Thymus (tissue), 11 donors: ENCODE results near the gene IFI27L2. TPM values are rescaled to one million over a fixed set of nuclear protein-coding genes. Genes with fewer than 3 reads are reported as not detected.

Experiments
- DNase-seq, 9 donors: peaks; one replicate each; pipeline ENCODE4 v3.0.0-alpha.2; 2013; ENCODE audit warnings: low spot score in 9 of 9, low read depth in 6 of 9, missing footprints in 1 of 9
- H3K27ac ChIP-seq, 2 donors: one replicate each; pipeline ENCODE4 v1.5.1; 2013; ENCODE audit warnings: control low read depth in 1 of 2, low read depth in 1 of 2, low read length in 1 of 2, mild to moderate bottlenecking in 1 of 2, moderate library complexity in 1 of 2
- H3K27me3 ChIP-seq, 2 donors: one replicate each; pipeline ENCODE4 v1.5.1; 2013; ENCODE audit warnings: low read length in 1 of 2; ENCODE audit not compliant: control insufficient read depth in 2 of 2, insufficient read depth in 1 of 2
- H3K36me3 ChIP-seq, 2 donors: one replicate each; pipeline ENCODE4 v1.5.1; 2013; ENCODE audit warnings: low read length in 1 of 2, mild to moderate bottlenecking in 1 of 2, moderate library complexity in 1 of 2; ENCODE audit not compliant: control insufficient read depth in 2 of 2, insufficient read depth in 2 of 2
- H3K4me1 ChIP-seq, 2 donors: one replicate each; pipeline ENCODE4 v1.5.1; 2013; ENCODE audit warnings: low read length in 2 of 2; ENCODE audit not compliant: control insufficient read depth in 2 of 2, insufficient read depth in 2 of 2
- H3K4me3 ChIP-seq, 2 donors: one replicate each; pipeline ENCODE4 v1.5.1; 2013; ENCODE audit warnings: low read length in 2 of 2, control low read depth in 1 of 2, mild to moderate bottlenecking in 1 of 2
- H3K9me3 ChIP-seq, 2 donors: one replicate each; pipeline ENCODE4 v1.5.1; 2013; ENCODE audit warnings: low read length in 1 of 2, mild to moderate bottlenecking in 1 of 2; ENCODE audit not compliant: control insufficient read depth in 2 of 2, insufficient read depth in 1 of 2
- WGBS: extraction: QIAGEN DNeasy Blood & Tissue Kit; methylation state at CpG from one replicate; pipeline ENCODE4 v1.1.7; 2013; 5-methylcytosine and 5-hydroxymethylcytosine counted together
- polyA plus RNA-seq: library from polyadenylated mRNA; stranded (reverse); fragments of 200-250 nt; gene quantifications from one replicate; pipeline ENCODE4 v1.2.3, GENCODE V29; 2013
- total RNA-seq: library from RNA; stranded (reverse); fragments of 120-200 nt; gene quantifications from one replicate; pipeline ENCODE4 v1.2.4, GENCODE V29; 2013
- donor health status: healthy.

IFI27L2 gene
- total and polyA plus RNA-seq, 2 donors, result 79.1 to 118 TPM

DNA sequence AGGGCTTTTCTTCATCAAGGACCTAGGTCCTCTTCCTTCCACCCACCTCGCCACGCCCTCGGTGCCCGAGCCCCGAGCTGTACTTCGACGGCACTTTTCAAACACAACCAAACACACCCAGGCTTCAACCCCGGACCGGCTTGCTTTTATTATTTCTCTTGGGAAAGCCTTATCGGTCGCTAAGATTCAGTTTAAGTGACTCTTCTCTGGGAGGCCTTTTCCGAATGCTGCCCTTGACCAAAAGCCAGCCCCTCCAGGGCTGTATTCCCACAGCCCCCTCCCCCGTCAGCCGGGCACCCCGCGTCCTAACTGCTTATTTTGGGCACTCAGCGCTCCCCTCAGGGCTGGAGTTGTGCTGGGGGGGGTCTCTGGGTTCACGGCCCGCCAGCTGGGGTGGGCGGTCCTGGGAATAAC lies 44.1 kb upstream of the IFI27L2 start:
- 2% methylated on average over 20 of the region's 20 CpGs for WGBS
- Histone ChIP-seq H3K4me3 (peak overlapping the region; percentile 53 to 78), H3K27me3 (peaks cover 33 to 58% of the 10 kb centered on the region in 2 donors), H3K27ac (peak overlapping the region in 1 of 2 donors; percentile 52), H3K4me1 (peaks cover 4 to 6% of the 10 kb centered on the region in 2 donors), H3K9me3 (no peaks in the 10 kb centered on the region), H3K36me3 (no peaks in the 10 kb centered on the region)
- DNase-seq, result no peak

DNA sequence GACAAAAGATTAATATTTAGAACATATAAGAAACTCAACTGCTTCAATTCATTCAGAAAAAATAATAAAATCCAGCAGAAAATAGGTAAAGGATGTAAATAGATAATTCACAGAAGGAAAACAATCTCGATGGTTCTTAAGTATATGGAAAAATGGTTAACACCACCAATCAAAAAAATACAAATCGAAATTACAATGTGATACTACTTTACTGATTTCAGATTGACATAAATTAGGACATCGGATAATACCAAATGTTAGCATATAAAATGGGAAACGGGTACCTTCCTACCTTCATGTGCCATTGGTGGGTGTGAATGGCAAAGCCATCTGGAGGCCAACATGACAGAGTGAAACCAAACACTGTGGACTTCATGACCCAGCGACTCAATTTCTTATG lies 43.1 kb upstream of the IFI27L2 start:
- Histone ChIP-seq H3K9me3 (no peaks in the 10 kb centered on the region), H3K36me3 (no peaks in the 10 kb centered on the region), H3K27ac (no peak overlapping the region), H3K27me3 (peaks cover 28 to 52% of the 10 kb centered on the region in 2 donors), H3K4me1 (peaks cover 4 to 6% of the 10 kb centered on the region in 2 donors), H3K4me3 (no peak overlapping the region)
- WGBS, result 89% methylated on average over 5 of the region's 5 CpGs
- no peak for DNase-seq

DNA sequence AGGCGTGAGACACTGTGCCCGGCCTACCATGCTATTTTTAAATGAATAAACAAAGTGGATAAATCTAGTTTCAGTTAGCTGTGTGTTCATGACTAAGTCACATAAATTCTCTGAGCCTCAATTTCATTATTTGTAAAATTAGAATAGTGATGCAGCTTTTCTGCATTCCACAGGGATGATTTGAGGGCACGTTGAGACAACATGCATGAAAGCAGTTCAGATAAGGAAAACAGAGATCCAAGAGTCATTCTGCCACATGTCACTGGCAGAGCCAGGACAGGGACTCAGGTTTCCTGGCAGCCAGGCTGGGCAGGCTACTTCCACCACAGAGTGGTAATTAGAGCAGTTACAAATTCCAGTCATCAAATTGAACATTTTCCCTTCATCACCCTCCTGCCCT lies 41.8 kb upstream of the IFI27L2 start:
- WGBS, result 79% methylated on average over 3 of the region's 3 CpGs
- H3K27ac ChIP-seq, result no peak overlapping the region
- H3K27me3 ChIP-seq, result peaks cover 23 to 46% of the 10 kb centered on the region in 2 donors
- DNase-seq, result no peak
- H3K4me1 ChIP-seq, result peaks cover 4 to 6% of the 10 kb centered on the region in 2 donors
- H3K36me3 ChIP-seq, result no peaks in the 10 kb centered on the region
- H3K9me3 ChIP-seq, result no peaks in the 10 kb centered on the region
- H3K4me3 ChIP-seq, result no peak overlapping the region

DNA sequence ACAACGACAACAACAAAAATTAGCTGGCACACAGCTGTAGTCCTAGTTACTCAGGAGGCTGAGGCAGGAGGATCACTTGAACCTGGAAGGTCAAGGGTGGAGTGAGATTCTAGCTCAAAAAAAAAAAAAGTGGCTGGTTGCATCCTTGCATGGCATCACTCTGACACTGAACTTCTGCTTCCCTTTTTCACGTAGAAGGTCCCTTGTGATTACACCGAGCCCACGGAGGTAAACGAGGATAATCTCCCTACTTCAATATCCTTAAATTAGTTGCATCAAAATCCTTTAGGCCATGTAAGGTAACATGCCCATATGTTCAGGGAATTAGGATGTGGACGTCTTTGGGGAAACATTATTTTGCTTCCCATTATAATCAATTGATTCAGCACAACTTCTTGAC lies 40.7 kb upstream of the IFI27L2 start:
- Histone ChIP-seq H3K4me3 (no peak overlapping the region), H3K9me3 (no peaks in the 10 kb centered on the region), H3K27me3 (peaks cover 12 to 43% of the 10 kb centered on the region in 2 donors), H3K27ac (no peak overlapping the region), H3K4me1 (peaks cover 4 to 6% of the 10 kb centered on the region in 2 donors), H3K36me3 (no peaks in the 10 kb centered on the region)
- WGBS, result 61% methylated on average over 6 of the region's 6 CpGs
- DNase-seq, result no peak

DNA sequence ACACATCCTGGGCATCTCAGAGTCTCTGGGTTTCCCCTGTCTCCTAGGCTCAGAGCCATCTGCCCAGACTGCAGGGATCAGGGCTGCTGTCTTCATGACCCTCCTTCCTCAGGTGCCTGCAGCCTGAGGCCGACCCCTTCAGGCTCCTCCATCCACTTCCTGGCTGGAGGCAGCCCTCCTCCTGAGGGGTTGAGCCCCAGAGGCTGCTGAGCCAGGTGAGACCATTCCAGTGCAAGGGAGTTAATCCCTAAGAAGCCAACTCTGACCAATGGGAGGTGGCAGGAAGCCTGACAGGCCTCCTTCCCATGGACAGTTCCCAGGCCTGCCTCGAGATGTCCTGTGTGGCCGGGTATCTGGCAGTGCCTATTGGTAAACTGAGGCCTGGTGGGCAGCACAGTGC lies 36.3 kb upstream of the IFI27L2 start:
- DNase-seq, result no peak
- Histone ChIP-seq H3K9me3 (no peaks in the 10 kb centered on the region), H3K27me3 (peaks cover 0 to 22% of the 10 kb centered on the region in 2 donors), H3K36me3 (no peaks in the 10 kb centered on the region), H3K4me3 (no peak overlapping the region), H3K4me1 (no peaks in the 10 kb centered on the region), H3K27ac (no peak overlapping the region)
- WGBS, result 99% methylated on average over 3 of the region's 3 CpGs

DNA sequence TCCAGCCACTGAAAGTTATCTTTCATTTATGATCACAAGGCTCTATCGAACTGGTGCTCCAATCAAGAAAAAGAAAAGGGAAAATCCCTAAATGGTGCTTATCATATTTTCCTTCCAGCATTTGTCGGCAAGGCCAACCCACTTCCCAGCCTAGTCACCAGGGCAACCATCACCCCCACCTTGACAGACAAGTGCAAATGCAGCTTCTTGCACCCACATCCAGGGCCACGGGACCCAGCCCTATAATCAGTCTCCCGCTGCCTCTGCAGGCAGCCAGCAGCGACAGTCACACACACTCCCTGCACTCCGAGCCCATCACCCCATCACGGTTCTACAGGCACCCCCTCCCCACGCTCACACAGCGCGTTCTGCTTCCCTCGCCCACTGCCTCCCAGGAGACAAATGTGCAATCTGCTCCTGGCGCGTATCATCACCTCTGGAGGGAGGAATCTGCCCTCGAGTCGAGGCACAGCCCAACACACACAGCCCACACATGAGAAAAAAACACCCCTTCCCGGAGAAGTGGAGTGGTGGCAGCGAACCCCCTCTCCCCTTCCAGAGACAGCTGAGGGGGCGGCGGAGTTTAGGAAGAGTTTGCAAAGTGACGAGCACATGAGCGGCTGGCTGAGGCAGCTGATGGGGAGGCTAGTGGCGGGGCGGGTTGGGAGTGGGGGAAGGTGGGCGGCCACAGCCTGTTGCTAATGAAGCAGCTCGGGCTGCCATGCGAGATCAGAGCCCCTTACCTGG lies 35.5 kb upstream of the IFI27L2 start:
- 85% methylated on average over 26 of the region's 26 CpGs for WGBS
- no peaks in the 10 kb centered on the region for H3K4me1 ChIP-seq
- no peak overlapping the region for H3K27ac ChIP-seq
- no peaks in the 10 kb centered on the region for H3K36me3 ChIP-seq
- H3K9me3 ChIP-seq, result no peaks in the 10 kb centered on the region
- peaks cover 0 to 21% of the 10 kb centered on the region in 2 donors for H3K27me3 ChIP-seq
- DNase-seq, result no peak
- no peak overlapping the region for H3K4me3 ChIP-seq

DNA sequence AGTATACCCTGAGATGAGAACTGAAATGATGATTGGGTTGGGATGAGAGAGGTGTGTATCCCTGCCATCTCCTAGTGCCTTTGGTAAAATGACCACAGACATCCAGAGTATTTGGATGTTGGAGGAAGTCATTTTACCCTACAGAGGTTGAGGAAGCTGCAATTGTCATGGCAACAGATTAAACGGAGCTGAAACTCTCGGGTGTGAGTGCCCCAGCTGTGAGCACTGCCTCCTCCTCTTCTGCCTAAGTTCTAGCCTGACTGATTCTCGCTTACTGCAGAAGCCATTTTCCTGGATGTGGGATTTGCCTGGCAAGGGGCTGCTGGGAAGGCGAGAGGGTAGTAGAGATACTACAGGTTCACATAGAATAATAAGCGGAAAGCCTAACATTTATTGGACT lies 34.4 kb upstream of the IFI27L2 start:
- no peak for DNase-seq
- Histone ChIP-seq H3K4me3 (no peak overlapping the region), H3K36me3 (no peaks in the 10 kb centered on the region), H3K27ac (no peak overlapping the region), H3K27me3 (peaks cover 0 to 21% of the 10 kb centered on the region in 2 donors), H3K4me1 (no peaks in the 10 kb centered on the region), H3K9me3 (no peaks in the 10 kb centered on the region)
- WGBS, result 61% methylated on average over 5 of the region's 5 CpGs

DNA sequence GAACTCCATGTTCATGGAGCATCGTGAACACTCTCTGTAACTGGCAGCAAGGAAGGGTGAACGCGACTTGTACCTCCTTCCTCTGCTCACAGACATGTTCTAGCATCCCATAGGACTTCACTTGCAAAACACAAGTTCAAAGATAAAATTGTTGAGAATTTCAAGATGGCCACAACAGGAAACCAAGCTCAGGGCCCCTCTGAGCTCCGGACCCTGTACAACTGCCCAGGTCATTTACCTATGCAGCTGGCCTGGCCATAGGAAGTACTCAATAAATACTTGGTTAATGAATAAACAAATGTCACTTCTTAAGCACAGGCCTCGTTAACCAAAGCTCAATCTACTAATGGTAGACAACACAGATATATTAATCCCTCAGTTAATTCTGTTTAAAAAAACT lies 33.1 kb upstream of the IFI27L2 start:
- H3K4me1 ChIP-seq, result no peaks in the 10 kb centered on the region
- H3K36me3 ChIP-seq, result no peaks in the 10 kb centered on the region
- H3K27ac ChIP-seq, result no peak overlapping the region
- 95% methylated on average over 5 of the region's 5 CpGs for WGBS
- H3K27me3 ChIP-seq, result peaks cover 0 to 21% of the 10 kb centered on the region in 2 donors
- H3K9me3 ChIP-seq, result no peaks in the 10 kb centered on the region
- DNase-seq, result no peak
- no peak overlapping the region for H3K4me3 ChIP-seq

DNA sequence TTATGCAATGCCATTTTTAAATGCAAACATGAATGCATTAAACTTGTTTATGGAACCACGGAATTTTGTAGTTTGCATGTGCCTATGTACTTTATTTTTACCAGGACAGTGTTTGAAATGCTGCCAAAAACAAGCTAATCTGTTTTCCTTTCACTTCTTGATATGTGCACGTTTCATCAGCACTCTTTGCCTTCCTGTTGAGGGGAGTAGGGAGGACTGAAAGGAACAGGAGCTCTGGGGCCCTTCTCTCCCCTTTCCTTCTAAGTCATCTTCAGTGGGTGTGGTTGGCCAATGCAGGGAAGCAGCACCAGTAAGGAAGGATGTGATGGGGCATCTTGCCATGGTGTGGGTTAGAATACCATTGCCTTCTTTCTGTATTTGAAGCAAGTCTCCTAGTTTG lies 32.6 kb upstream of the IFI27L2 start:
- no peaks in the 10 kb centered on the region for H3K36me3 ChIP-seq
- H3K4me1 ChIP-seq, result no peaks in the 10 kb centered on the region
- H3K9me3 ChIP-seq, result no peaks in the 10 kb centered on the region
- DNase-seq, result no peak
- no peak overlapping the region for H3K4me3 ChIP-seq
- H3K27me3 ChIP-seq, result peaks cover 0 to 21% of the 10 kb centered on the region in 2 donors
- 6% methylated on average over 2 of the region's 2 CpGs for WGBS
- no peak overlapping the region for H3K27ac ChIP-seq
